ENCODE data around the gene NAALADL2. TPM values are rescaled to one million over a fixed set of nuclear protein-coding genes. Genes with fewer than 3 reads are reported as not detected.

NAALADL2 gene
- total RNA-seq, 6 donors from 2014 or later: 4.4 to 12.6 (median 6.3) TPM

DNA sequence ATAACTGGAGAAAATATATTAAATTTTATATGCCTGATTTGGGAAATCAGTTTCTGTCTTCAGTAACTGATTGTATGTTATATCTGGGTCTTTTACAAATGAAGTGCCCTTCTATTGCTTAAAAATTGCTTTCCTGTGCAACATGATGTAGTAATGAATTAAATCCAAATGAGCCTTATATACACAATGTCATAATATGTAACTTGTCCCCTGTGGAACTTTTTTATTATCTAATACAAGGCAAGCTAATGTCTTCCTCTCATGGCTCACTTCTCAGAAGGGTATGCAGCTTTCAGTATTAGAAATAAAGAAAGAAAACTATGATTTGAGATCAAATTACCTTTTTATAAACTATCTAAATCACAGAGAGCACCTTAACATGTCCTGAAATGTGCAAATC, 248.9 kb downstream of the NAALADL2 start:
- H3K36me3 ChIP-seq: no peaks in the 10 kb centered on the region
- no peaks in the 10 kb centered on the region for H3K9me3 ChIP-seq
- no peak overlapping the region for H3K27ac ChIP-seq
- no peaks in the 10 kb centered on the region for H3K4me1 ChIP-seq
- ATAC-seq (ENCODE audit: low FRiP score in 2 of 2) (no peak), DNase-seq (no peak)
- no peak for TF ChIP-seq EP300 (IDR thresholded peaks at IDR 0.05)
- TF ChIP-seq, protein P1, sequence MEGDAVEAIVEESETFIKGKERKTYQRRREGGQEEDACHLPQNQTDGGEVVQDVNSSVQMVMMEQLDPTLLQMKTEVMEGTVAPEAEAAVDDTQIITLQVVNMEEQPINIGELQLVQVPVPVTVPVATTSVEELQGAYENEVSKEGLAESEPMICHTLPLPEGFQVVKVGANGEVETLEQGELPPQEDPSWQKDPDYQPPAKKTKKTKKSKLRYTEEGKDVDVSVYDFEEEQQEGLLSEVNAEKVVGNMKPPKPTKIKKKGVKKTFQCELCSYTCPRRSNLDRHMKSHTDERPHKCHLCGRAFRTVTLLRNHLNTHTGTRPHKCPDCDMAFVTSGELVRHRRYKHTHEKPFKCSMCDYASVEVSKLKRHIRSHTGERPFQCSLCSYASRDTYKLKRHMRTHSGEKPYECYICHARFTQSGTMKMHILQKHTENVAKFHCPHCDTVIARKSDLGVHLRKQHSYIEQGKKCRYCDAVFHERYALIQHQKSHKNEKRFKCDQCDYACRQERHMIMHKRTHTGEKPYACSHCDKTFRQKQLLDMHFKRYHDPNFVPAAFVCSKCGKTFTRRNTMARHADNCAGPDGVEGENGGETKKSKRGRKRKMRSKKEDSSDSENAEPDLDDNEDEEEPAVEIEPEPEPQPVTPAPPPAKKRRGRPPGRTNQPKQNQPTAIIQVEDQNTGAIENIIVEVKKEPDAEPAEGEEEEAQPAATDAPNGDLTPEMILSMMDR (IDR thresholded peaks at IDR 0.05): no peak
- TF ChIP-seq POLR2AphosphoS5 (IDR thresholded peaks at IDR 0.05): no peak
- TF ChIP-seq POLR2A (IDR thresholded peaks at IDR 0.05): no peak
- H3K27me3 ChIP-seq: no peaks in the 10 kb centered on the region
- H3K4me3 ChIP-seq: no peak overlapping the region

DNA sequence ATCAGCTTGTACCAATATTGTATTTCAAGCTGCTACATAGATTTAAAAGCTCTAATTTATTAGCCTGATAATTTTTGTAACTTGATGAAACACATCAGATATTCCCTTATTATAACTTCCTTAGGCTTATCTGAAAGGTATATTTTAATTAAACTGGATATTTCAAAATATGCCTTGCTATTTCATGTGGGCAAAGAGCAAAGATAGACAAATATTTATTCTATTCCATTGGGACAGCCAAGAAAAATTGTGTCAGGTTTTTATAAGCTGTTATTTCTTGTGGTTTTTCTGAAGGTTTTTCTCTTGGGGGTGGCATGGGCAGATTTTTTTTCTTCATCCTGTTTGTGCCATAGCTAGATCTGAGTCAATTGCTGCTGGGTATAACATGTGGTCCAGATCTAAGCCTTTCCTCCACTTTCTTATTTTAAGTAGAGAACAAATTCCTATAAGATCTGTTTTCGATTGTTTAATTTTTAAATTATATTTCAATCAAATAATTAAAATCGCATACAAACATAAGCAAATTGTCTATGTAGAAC, 249.5 kb downstream of the NAALADL2 start:
- Histone ChIP-seq H3K4me3 (no peak overlapping the region), H3K36me3 (no peaks in the 10 kb centered on the region), H3K9me3 (no peaks in the 10 kb centered on the region), H3K4me1 (no peaks in the 10 kb centered on the region), H3K27ac (no peak overlapping the region), H3K27me3 (no peaks in the 10 kb centered on the region)
- TF ChIP-seq POLR2AphosphoS5 (IDR thresholded peaks at IDR 0.05): no peak
- TF ChIP-seq EP300 (IDR thresholded peaks at IDR 0.05): no peak
- no peak for TF ChIP-seq POLR2A (IDR thresholded peaks at IDR 0.05)
- TF ChIP-seq, protein P1 (IDR thresholded peaks at IDR 0.05): no peak
- DNase-seq (no peak), ATAC-seq (ENCODE audit: low FRiP score in 2 of 2) (no peak)
- WGBS, 2 donors: 71 to 79% methylated on average over 2 of the region's 2 CpGs

DNA sequence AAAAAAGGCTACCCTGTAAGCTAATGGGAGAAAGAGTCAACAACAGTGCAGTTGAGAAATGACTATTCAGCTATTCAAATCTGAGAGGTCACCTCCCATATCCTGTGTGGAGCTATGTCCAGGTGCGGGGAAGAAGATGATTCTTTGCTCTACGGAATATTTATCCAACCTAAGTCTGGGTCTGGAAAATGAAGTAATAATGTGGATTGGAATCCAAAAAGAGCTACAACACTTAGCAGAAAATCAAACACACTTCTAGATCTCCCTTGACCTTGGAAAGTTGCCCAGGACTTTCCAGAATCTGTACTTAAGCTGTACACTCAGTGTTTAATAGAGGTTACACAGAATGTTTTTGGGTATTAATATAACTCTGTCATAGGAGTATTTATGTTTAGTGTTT, 251.9 kb downstream of the NAALADL2 start:
- DNase-seq: peak in 1 of 2 donors; percentile 53
- Histone ChIP-seq H3K9me3 (no peaks in the 10 kb centered on the region), H3K4me3 (no peak overlapping the region), H3K27me3 (no peaks in the 10 kb centered on the region), H3K4me1 (no peaks in the 10 kb centered on the region), H3K27ac (no peak overlapping the region), H3K36me3 (no peaks in the 10 kb centered on the region)
- TF ChIP-seq POLR2A (IDR thresholded peaks at IDR 0.05) (no peak), EP300 (IDR thresholded peaks at IDR 0.05) (peak in 1 of 4 donors; percentile 56)
- peak; percentile 36 to 51 for ATAC-seq (ENCODE audit: low FRiP score in 2 of 2)
- WGBS, 2 donors: 45 to 54% methylated on average over 2 of the region's 2 CpGs

GRCh38 chr3:175118382-175118941, 259.3 kb downstream of the NAALADL2 start:
- no peaks in the 10 kb centered on the region for H3K4me1 ChIP-seq
- ATAC-seq (ENCODE audit: low FRiP score in 2 of 2): no peak
- TF ChIP-seq EP300 (IDR thresholded peaks at IDR 0.05) (no peak), POLR2A (IDR thresholded peaks at IDR 0.05) (no peak)
- TF ChIP-seq, protein P1 (IDR thresholded peaks at IDR 0.05): no peak
- H3K4me3 ChIP-seq: no peak overlapping the region
- WGBS, 2 donors: 87 to 93% methylated on average over 1 of the region's 1 CpG
- no peaks in the 10 kb centered on the region for H3K9me3 ChIP-seq
- no peaks in the 10 kb centered on the region for H3K36me3 ChIP-seq
- no peaks in the 10 kb centered on the region for H3K27me3 ChIP-seq
- H3K27ac ChIP-seq: no peak overlapping the region
- DNase-seq: no peak

GRCh38 chr3:175121225-175121624, 262.1 kb downstream of the NAALADL2 start:
- ATAC-seq (ENCODE audit: low FRiP score in 2 of 2) (peak; percentile 12 to 57), DNase-seq (peak in 1 of 2 donors; percentile 59)
- no peaks in the 10 kb centered on the region for H3K4me1 ChIP-seq
- TF ChIP-seq, protein P1 (IDR thresholded peaks at IDR 0.05): peak in 3 of 6 experiments; percentile 44 to 49 (median 48)
- no peak for TF ChIP-seq POLR2AphosphoS5 (IDR thresholded peaks at IDR 0.05)
- H3K9me3 ChIP-seq: peaks cover 0 to 4% (median 0%) of the 10 kb centered on the region in 4 donors
- no peak overlapping the region for H3K4me3 ChIP-seq
- H3K27me3 ChIP-seq: no peaks in the 10 kb centered on the region
- H3K27ac ChIP-seq: no peak overlapping the region
- no peaks in the 10 kb centered on the region for H3K36me3 ChIP-seq
- 39 to 50% methylated on average over 2 of the region's 2 CpGs for WGBS, 2 donors

All from upper lobe of left lung (tissue), 6 donors.